ENCODE results near the gene LRP1B. TPM values are rescaled to one million over a fixed set of nuclear protein-coding genes. Genes with fewer than 3 reads are reported as not detected.

Gene LRP1B
- total RNA-seq, 1 donor from 2014 or later: not detected

GRCh38 chr2:142136571-142136970, 5.8 kb upstream of the LRP1B start:
- Mint-ChIP-seq H3K36me3 (ENCODE audit: low read depth) (no peaks in the 10 kb centered on the region), H3K4me3 (ENCODE audit: low read depth) (no peak overlapping the region), H3K9me3 (no peaks in the 10 kb centered on the region), H3K27ac (no peak overlapping the region), H3K4me1 (ENCODE audit: low read depth) (peaks cover under 1% of the 10 kb centered on the region), H3K27me3 (ENCODE audit: low read depth) (peaks cover 10% of the 10 kb centered on the region)
- intact Hi-C loops (cut with micrococcal nuclease): no loop called here
- no peak for DNase-seq (ENCODE audit: low spot score)

- no peak for DNase-seq (ENCODE audit: low spot score)
- H3K4me3 Mint-ChIP-seq (ENCODE audit: low read depth): no peak overlapping the region
- H3K4me1 Mint-ChIP-seq (ENCODE audit: low read depth): peaks cover 10% of the 10 kb centered on the region
- H3K36me3 Mint-ChIP-seq (ENCODE audit: low read depth): no peaks in the 10 kb centered on the region
- H3K27me3 Mint-ChIP-seq (ENCODE audit: low read depth): peaks cover 27% of the 10 kb centered on the region
- H3K9me3 Mint-ChIP-seq: no peaks in the 10 kb centered on the region
- no peak overlapping the region for H3K27ac Mint-ChIP-seq
- intact Hi-C loops (cut with micrococcal nuclease): no loop called here
These were observed 4.1 kb upstream of the LRP1B start for GRCh38 chr2:142134911-142135310.

GRCh38 chr2:142130111-142131009, 456 bp downstream of the LRP1B start:
- Mint-ChIP-seq H3K27me3 (ENCODE audit: low read depth) (peaks cover 36% of the 10 kb centered on the region), H3K4me1 (ENCODE audit: low read depth) (peaks cover 10% of the 10 kb centered on the region), H3K27ac (no peak overlapping the region), H3K4me3 (ENCODE audit: low read depth) (peak overlapping the region; percentile 78), H3K9me3 (no peaks in the 10 kb centered on the region), H3K36me3 (ENCODE audit: low read depth) (no peaks in the 10 kb centered on the region)
- DNase-seq (ENCODE audit: low spot score): no peak
- intact Hi-C loops (cut with micrococcal nuclease): no loop called here

DNA sequence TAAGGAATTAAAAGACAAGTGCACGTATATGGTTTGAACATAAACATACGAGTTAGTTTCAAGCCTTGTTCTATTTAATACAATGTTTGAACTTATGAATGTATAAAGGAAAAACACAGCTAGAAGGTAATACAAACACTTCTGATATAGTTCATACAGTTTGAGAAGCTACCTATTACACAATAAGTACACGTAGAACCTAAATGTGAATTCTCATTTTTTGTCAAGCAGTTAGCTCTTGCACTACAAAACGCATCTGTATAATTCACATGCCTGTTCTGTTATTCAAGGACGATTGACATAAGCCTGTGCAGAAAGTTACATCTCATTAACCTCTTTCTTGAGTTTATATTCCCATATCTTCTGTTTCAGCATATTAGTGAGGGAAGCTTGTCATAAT, 2.7 kb downstream of the LRP1B start:
- peaks cover 10% of the 10 kb centered on the region for H3K4me1 Mint-ChIP-seq (ENCODE audit: low read depth)
- H3K27me3 Mint-ChIP-seq (ENCODE audit: low read depth): peaks cover 36% of the 10 kb centered on the region
- no peaks in the 10 kb centered on the region for H3K9me3 Mint-ChIP-seq
- DNase-seq (ENCODE audit: low spot score): no peak
- no peaks in the 10 kb centered on the region for H3K36me3 Mint-ChIP-seq (ENCODE audit: low read depth)
- no peak overlapping the region for H3K4me3 Mint-ChIP-seq (ENCODE audit: low read depth)
- H3K27ac Mint-ChIP-seq: no peak overlapping the region
- intact Hi-C loops (cut with micrococcal nuclease): no loop called here

- Mint-ChIP-seq H3K36me3 (ENCODE audit: low read depth) (no peaks in the 10 kb centered on the region), H3K4me1 (ENCODE audit: low read depth) (peaks cover 10% of the 10 kb centered on the region), H3K27me3 (ENCODE audit: low read depth) (peaks cover 32% of the 10 kb centered on the region), H3K9me3 (no peaks in the 10 kb centered on the region), H3K4me3 (ENCODE audit: low read depth) (no peak overlapping the region), H3K27ac (no peak overlapping the region)
- intact Hi-C loops (cut with micrococcal nuclease): no loop called here
- DNase-seq (ENCODE audit: low spot score): no peak
These were observed 3.6 kb downstream of the LRP1B start for GRCh38 chr2:142127248-142127647.

- no peak overlapping the region for H3K4me3 Mint-ChIP-seq (ENCODE audit: low read depth)
- intact Hi-C loops (cut with micrococcal nuclease): no loop called here
- DNase-seq (ENCODE audit: low spot score): no peak
- peaks cover 8% of the 10 kb centered on the region for H3K27me3 Mint-ChIP-seq (ENCODE audit: low read depth)
- H3K36me3 Mint-ChIP-seq (ENCODE audit: low read depth): no peaks in the 10 kb centered on the region
- no peaks in the 10 kb centered on the region for H3K9me3 Mint-ChIP-seq
- H3K27ac Mint-ChIP-seq: no peak overlapping the region
- H3K4me1 Mint-ChIP-seq (ENCODE audit: low read depth): no peaks in the 10 kb centered on the region
These were observed 6.1 kb downstream of the LRP1B start for GRCh38 chr2:142124706-142125105.

DNA sequence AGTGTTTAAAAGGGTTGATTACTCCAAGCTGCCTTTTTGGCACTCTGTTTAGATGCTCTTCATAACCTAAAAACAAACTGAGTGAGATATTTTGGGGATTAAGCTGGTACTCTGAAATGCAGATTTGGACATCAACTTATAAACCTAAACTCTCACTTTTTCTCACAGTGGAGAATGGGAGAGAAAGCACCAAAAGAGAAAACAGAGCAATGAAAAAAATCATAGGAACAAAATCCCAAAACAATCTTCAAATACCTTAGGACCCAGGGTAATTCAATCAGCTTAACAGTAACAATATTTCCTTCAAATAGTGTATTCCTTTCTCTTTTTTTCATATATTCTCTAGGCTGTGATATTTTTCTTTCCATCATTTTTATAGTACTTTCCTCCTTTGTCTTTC, 11.5 kb downstream of the LRP1B start:
- intact Hi-C loops (cut with micrococcal nuclease): no loop called here
- Mint-ChIP-seq H3K9me3 (peaks cover 3% of the 10 kb centered on the region), H3K4me3 (ENCODE audit: low read depth) (no peak overlapping the region), H3K4me1 (ENCODE audit: low read depth) (no peaks in the 10 kb centered on the region), H3K36me3 (ENCODE audit: low read depth) (no peaks in the 10 kb centered on the region), H3K27ac (no peak overlapping the region), H3K27me3 (ENCODE audit: low read depth) (no peaks in the 10 kb centered on the region)
- DNase-seq (ENCODE audit: low spot score): no peak

DNA sequence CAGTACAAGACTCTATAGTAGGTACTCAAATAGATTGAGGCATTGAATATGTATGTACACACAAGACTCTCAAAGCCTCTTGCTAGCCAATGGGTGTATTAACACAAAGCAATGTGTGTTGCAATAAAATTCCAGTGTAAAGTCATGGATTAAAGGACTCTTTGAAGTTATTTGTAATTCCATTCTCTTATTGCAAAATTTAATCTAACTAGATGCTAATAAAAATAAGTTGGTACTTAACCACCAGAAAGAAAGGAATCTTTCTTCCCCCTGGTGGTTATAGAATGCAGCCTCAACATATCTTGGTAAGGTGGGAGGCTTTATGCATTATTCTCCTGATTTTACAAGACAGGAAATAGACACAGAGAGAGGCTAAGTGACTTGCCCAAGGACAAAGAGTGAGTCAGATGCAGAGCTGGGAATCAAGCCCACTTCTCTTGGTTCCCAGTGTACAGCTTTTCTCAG, 18.0 kb downstream of the LRP1B start:
- no peak overlapping the region for H3K4me3 Mint-ChIP-seq (ENCODE audit: low read depth)
- no peaks in the 10 kb centered on the region for H3K4me1 Mint-ChIP-seq (ENCODE audit: low read depth)
- intact Hi-C loops (cut with micrococcal nuclease): no loop called here
- no peaks in the 10 kb centered on the region for H3K36me3 Mint-ChIP-seq (ENCODE audit: low read depth)
- peaks cover 3% of the 10 kb centered on the region for H3K9me3 Mint-ChIP-seq
- no peaks in the 10 kb centered on the region for H3K27me3 Mint-ChIP-seq (ENCODE audit: low read depth)
- H3K27ac Mint-ChIP-seq: no peak overlapping the region
- no peak for DNase-seq (ENCODE audit: low spot score)

DNA sequence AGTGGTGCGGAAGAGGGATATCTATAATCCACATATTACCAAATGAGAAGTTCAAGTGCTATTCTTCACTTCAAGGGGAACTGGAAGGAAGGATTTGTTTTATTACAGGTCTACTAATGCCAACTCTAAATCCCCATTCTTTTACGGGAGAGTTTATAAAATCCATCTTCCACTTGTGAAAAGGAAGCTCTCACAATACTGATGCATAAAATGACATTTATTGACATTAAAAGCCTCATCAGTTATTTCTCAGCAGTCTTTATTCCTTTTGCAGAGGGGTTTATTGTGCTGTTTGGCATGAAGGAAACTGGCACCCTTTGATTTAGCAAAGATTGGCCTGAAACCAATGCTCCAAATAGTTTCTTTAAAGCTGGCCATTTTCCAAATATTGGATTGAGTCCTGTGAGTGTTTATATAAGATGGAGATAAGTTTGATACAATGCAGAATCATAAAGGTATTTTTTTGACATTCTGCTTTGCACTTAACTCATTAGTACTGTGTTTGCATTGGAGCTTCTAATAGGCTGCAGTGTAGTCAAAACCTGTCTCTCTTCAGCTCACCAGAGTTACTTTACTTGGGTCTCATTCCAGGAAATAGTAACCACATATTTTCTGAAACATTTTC, 26.6 kb downstream of the LRP1B start:
- no peak overlapping the region for H3K4me3 Mint-ChIP-seq (ENCODE audit: low read depth)
- no peak overlapping the region for H3K27ac Mint-ChIP-seq
- no peaks in the 10 kb centered on the region for H3K9me3 Mint-ChIP-seq
- no peaks in the 10 kb centered on the region for H3K4me1 Mint-ChIP-seq (ENCODE audit: low read depth)
- intact Hi-C loops (cut with micrococcal nuclease): no loop called here
- no peaks in the 10 kb centered on the region for H3K27me3 Mint-ChIP-seq (ENCODE audit: low read depth)
- DNase-seq (ENCODE audit: low spot score): no peak
- H3K36me3 Mint-ChIP-seq (ENCODE audit: low read depth): no peaks in the 10 kb centered on the region

GRCh38 chr2:142100970-142101369, 29.8 kb downstream of the LRP1B start:
- Mint-ChIP-seq H3K4me3 (ENCODE audit: low read depth) (no peak overlapping the region), H3K27ac (no peak overlapping the region), H3K4me1 (ENCODE audit: low read depth) (no peaks in the 10 kb centered on the region), H3K9me3 (peaks cover 3% of the 10 kb centered on the region), H3K27me3 (ENCODE audit: low read depth) (no peaks in the 10 kb centered on the region), H3K36me3 (ENCODE audit: low read depth) (no peaks in the 10 kb centered on the region)
- no peak for DNase-seq (ENCODE audit: low spot score)
- intact Hi-C loops (cut with micrococcal nuclease): no loop called here

- Mint-ChIP-seq H3K27me3 (ENCODE audit: low read depth) (no peaks in the 10 kb centered on the region), H3K4me1 (ENCODE audit: low read depth) (no peaks in the 10 kb centered on the region), H3K36me3 (ENCODE audit: low read depth) (no peaks in the 10 kb centered on the region), H3K27ac (no peak overlapping the region), H3K4me3 (ENCODE audit: low read depth) (no peak overlapping the region), H3K9me3 (peaks cover 3% of the 10 kb centered on the region)
- intact Hi-C loops (cut with micrococcal nuclease): no loop called here
- DNase-seq (ENCODE audit: low spot score): no peak
These were observed 30.5 kb downstream of the LRP1B start for GRCh38 chr2:142100139-142100873.

DNA sequence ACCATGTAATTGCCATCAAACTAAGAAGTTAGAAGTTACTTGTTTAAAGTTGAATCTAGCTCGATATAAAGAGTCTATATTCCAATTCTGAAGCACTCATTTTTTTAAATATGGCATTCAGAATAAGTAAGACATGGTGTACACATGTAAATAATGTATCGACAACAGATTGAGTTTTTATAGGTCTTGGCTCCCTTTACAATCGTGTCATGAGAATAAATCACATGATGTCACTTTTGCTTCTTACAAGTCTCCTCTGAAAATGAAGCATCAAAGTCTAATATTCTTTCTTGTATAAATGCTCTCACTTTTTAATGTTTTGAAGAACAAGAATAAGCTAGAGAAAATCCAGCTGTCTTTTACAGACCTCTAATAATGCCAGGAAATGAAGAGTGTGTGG, 33.1 kb downstream of the LRP1B start:
- no peak for DNase-seq (ENCODE audit: low spot score)
- H3K4me1 Mint-ChIP-seq (ENCODE audit: low read depth): no peaks in the 10 kb centered on the region
- no peaks in the 10 kb centered on the region for H3K36me3 Mint-ChIP-seq (ENCODE audit: low read depth)
- H3K9me3 Mint-ChIP-seq: peaks cover 3% of the 10 kb centered on the region
- no peak overlapping the region for H3K27ac Mint-ChIP-seq
- H3K4me3 Mint-ChIP-seq (ENCODE audit: low read depth): no peak overlapping the region
- no peaks in the 10 kb centered on the region for H3K27me3 Mint-ChIP-seq (ENCODE audit: low read depth)
- intact Hi-C loops (cut with micrococcal nuclease): no loop called here

GRCh38 chr2:142095647-142096046, 35.2 kb downstream of the LRP1B start:
- Mint-ChIP-seq H3K4me3 (ENCODE audit: low read depth) (no peak overlapping the region), H3K27ac (no peak overlapping the region)
- intact Hi-C loops (cut with micrococcal nuclease): no loop called here

More at GRCh38 chr2:142095647-142096046, 35.2 kb downstream of the LRP1B start:
- no peaks in the 10 kb centered on the region for H3K36me3 Mint-ChIP-seq (ENCODE audit: low read depth)
- H3K27me3 Mint-ChIP-seq (ENCODE audit: low read depth): no peaks in the 10 kb centered on the region
- DNase-seq (ENCODE audit: low spot score): no peak
- H3K4me1 Mint-ChIP-seq (ENCODE audit: low read depth): no peaks in the 10 kb centered on the region
- H3K9me3 Mint-ChIP-seq: peaks cover 3% of the 10 kb centered on the region
